Smooth muscle cell (in vitro differentiated cells): Measurements from ENCODE around the gene MEX3C. TPM values are rescaled to one million over a fixed set of nuclear protein-coding genes. Genes with fewer than 3 reads are reported as not detected.

Experiments
- DNase-seq: peaks from one replicate; lab custom pipeline; 2025; ENCODE audit not compliant: unreplicated experiment; lab: John Stamatoyannopoulos, UW
- H2AFZ ChIP-seq: fragments of 200-600 bp; sonication (generic); 2 replicates; pipeline ENCODE4 v1.6.0; 2016; ENCODE audit warnings: antibody characterized with exemption, low read depth, mild to moderate bottlenecking
- H3F3A ChIP-seq: fragments of 200-600 bp; sonication (generic); 2 replicates; pipeline ENCODE4 v1.6.0; 2017; ENCODE audit warnings: antibody characterized with exemption, low read depth
- H3K27ac ChIP-seq: fragments of 200-600 bp; sonication (generic); 2 replicates; pipeline ENCODE4 v1.5.1; 2016; ENCODE audit warnings: low read depth, mild to moderate bottlenecking
- H3K27me3 ChIP-seq: fragments of 200-600 bp; sonication (generic); 2 replicates; pipeline ENCODE4 v1.6.1; 2016; ENCODE audit warnings: low read depth, mild to moderate bottlenecking
- H3K36me3 ChIP-seq: fragments of 200-600 bp; sonication (generic); 2 replicates; pipeline ENCODE4 v1.5.1; 2016; ENCODE audit warnings: low read depth
- H3K4me1 ChIP-seq: fragments of 200-600 bp; sonication (generic); 2 replicates; pipeline ENCODE4 v1.5.1; 2016; ENCODE audit warnings: low read depth
- H3K4me2 ChIP-seq: fragments of 200-600 bp; sonication (generic); 2 replicates; pipeline ENCODE4 v1.6.0; 2016; ENCODE audit warnings: mild to moderate bottlenecking
- H3K4me3 ChIP-seq: fragments of 200-600 bp; sonication (generic); 2 replicates; pipeline ENCODE4 v1.5.1; 2016; ENCODE audit warnings: mild to moderate bottlenecking
- H3K79me2 ChIP-seq: fragments of 200-600 bp; sonication (generic); 2 replicates; pipeline ENCODE4 v1.6.0; 2016; ENCODE audit warnings: low read depth, mild to moderate bottlenecking
- H3K9ac ChIP-seq: fragments of 200-600 bp; sonication (generic); 2 replicates; pipeline ENCODE4 v1.6.0; 2016; ENCODE audit warnings: low read depth
- H3K9me3 ChIP-seq: fragments of 200-600 bp; sonication (generic); replicated peaks from 2 replicates; pipeline ENCODE4 v1.5.1; 2016; ENCODE audit warnings: low read depth
- H4K20me1 ChIP-seq: fragments of 200-600 bp; sonication (generic); 2 replicates; pipeline ENCODE4 v1.6.0; 2016; ENCODE audit warnings: low read depth
- CTCF ChIP-seq: fragments of 200-600 bp; sonication (generic); IDR thresholded peaks from 2 replicates; pipeline ENCODE4 v1.5.1; 2017; ENCODE audit warnings: borderline replicate concordance, mild to moderate bottlenecking, antibody characterized with exemption; ENCODE audit not compliant: insufficient read depth, poor library complexity, severe bottlenecking
- WGBS: methylation state at CpG from one replicate; pipeline ENCODE4 v1.1.7; 2016; ENCODE audit warnings: low lambda C conversion rate; 5-methylcytosine and 5-hydroxymethylcytosine counted together
- polyA plus RNA-seq: library from polyadenylated mRNA; unstranded; fragments of >200 nt; fragmentation: Nextera tagmentation; extraction: Ambion mirVana; gene quantifications from 2 replicates; pipeline ENCODE4 v1.2.1, GENCODE V29; 2016
- total RNA-seq: library from RNA; depleted of rRNA; stranded (reverse); fragments of >200 nt; gene quantifications from 2 replicates; pipeline ENCODE4 v1.2.3, GENCODE V29; 2014

Gene MEX3C
- total and polyA plus RNA-seq, 2 experiments from 2014 or later = 34.4 to 81.4 TPM

- H3K4me2 ChIP-seq = no peak overlapping the region
- no peak overlapping the region for H2AFZ ChIP-seq
- no peak for DNase-seq
- peak overlapping the region; percentile 9 for H3K27ac ChIP-seq
- no peaks in the 10 kb centered on the region for H3K36me3 ChIP-seq
- H3K79me2 ChIP-seq = peaks cover 100% of the 10 kb centered on the region
- no peaks in the 10 kb centered on the region for H3K9me3 ChIP-seq
- H3K9ac ChIP-seq = no peak overlapping the region
- TF ChIP-seq CTCF = no peak
- H3K4me3 ChIP-seq = no peak overlapping the region
- H3K27me3 ChIP-seq = no peaks in the 10 kb centered on the region
- WGBS = 94% methylated on average over 1 of the region's 1 CpG
- peaks cover 100% of the 10 kb centered on the region for H4K20me1 ChIP-seq
- peaks cover 4% of the 10 kb centered on the region for H3F3A ChIP-seq
- H3K4me1 ChIP-seq = peaks cover 4% of the 10 kb centered on the region
Observed at GRCh38 chr18:51183372-51184090, 13.9 kb downstream of the MEX3C start.

GRCh38 chr18:51182824-51183223, 14.7 kb downstream of the MEX3C start:
- peak overlapping the region; percentile 30 for H3K27ac ChIP-seq

GRCh38 chr18:51171625-51172259, 25.7 kb downstream of the MEX3C start:
- H3F3A ChIP-seq = peaks cover 25% of the 10 kb centered on the region
- H2AFZ ChIP-seq = no peak overlapping the region
- no peak overlapping the region for H3K4me2 ChIP-seq
- no peak overlapping the region for H3K9ac ChIP-seq
- H3K4me3 ChIP-seq = no peak overlapping the region
- H3K79me2 ChIP-seq = peaks cover 52% of the 10 kb centered on the region
- no peaks in the 10 kb centered on the region for H3K9me3 ChIP-seq
- no peak overlapping the region for H3K27ac ChIP-seq
- H4K20me1 ChIP-seq = peaks cover 82% of the 10 kb centered on the region
- TF ChIP-seq CTCF = no peak
- DNase-seq = no peak
- 88% methylated on average over 1 of the region's 1 CpG for WGBS
- no peaks in the 10 kb centered on the region for H3K27me3 ChIP-seq
- peaks cover 3% of the 10 kb centered on the region for H3K36me3 ChIP-seq
- no peaks in the 10 kb centered on the region for H3K4me1 ChIP-seq

More at GRCh38 chr18:51182824-51183223, 14.7 kb downstream of the MEX3C start:
- no peaks in the 10 kb centered on the region for H3K36me3 ChIP-seq
- no peak overlapping the region for H2AFZ ChIP-seq
- H3K4me3 ChIP-seq = no peak overlapping the region
- DNase-seq = no peak
- H3F3A ChIP-seq = peaks cover 4% of the 10 kb centered on the region
- no peaks in the 10 kb centered on the region for H3K27me3 ChIP-seq
- no peaks in the 10 kb centered on the region for H3K9me3 ChIP-seq
- peaks cover 4% of the 10 kb centered on the region for H3K4me1 ChIP-seq
- no peak for TF ChIP-seq CTCF
- no peak overlapping the region for H3K9ac ChIP-seq
- peaks cover 100% of the 10 kb centered on the region for H3K79me2 ChIP-seq
- no peak overlapping the region for H3K4me2 ChIP-seq
- H4K20me1 ChIP-seq = peaks cover 100% of the 10 kb centered on the region
